HepG2 (cell line): ENCODE measurements around the gene PCBD2. TPM values are rescaled to one million over a fixed set of nuclear protein-coding genes. Genes with fewer than 3 reads are reported as not detected.

Source experiments
- AHR ChIP-seq: IDR thresholded peaks from 2 replicates; pipeline ENCODE4 v1.6.1; 2018; ENCODE audit warnings: missing genetic modification reagents, missing compliant biosample characterization
- CTCF ChIP-seq: sonication (generic); formaldehyde crosslinking; IDR thresholded peaks from 2 replicates; pipeline ENCODE4 v1.5.0; 2020; ENCODE audit warnings: mild to moderate bottlenecking, missing genetic modification reagents, moderate library complexity
- DNMT3B ChIP-seq: conservative IDR thresholded peaks from 2 replicates; pipeline ENCODE4 v1.6.1; 2016; ENCODE audit warnings: missing biosample characterization, control low read depth
- ELF3 ChIP-seq: IDR thresholded peaks from 2 replicates; pipeline ENCODE4 v1.6.1; 2016; ENCODE audit warnings: missing genetic modification reagents, missing compliant biosample characterization
- FOXK1 ChIP-seq: sonication (generic); formaldehyde crosslinking; IDR thresholded peaks from 2 replicates; pipeline ENCODE4 v1.4.0; 2020; ENCODE audit warnings: low read depth, missing genetic modification reagents, borderline replicate concordance
- HDAC1 ChIP-seq: sonication (generic); formaldehyde crosslinking; IDR thresholded peaks from 2 replicates; pipeline ENCODE4 v1.5.1; 2020; ENCODE audit warnings: mild to moderate bottlenecking, missing genetic modification reagents
- HMG20B ChIP-seq: conservative IDR thresholded peaks from 2 replicates; pipeline ENCODE4 v1.6.1; 2016; ENCODE audit warnings: missing genetic modification reagents, missing compliant biosample characterization
- HNF1A ChIP-seq, 2 experiments: sonication (generic) in 1 of 2; formaldehyde crosslinking in 1 of 2; IDR thresholded peaks; 2 replicates each; pipeline versions ENCODE4 v1.4.0 to v1.6.1; 2016 to 2020; ENCODE audit warnings: borderline replicate concordance in 1 of 2, low read depth in 1 of 2, mild to moderate bottlenecking in 1 of 2, missing genetic modification reagents in 1 of 2
- NCOA2 ChIP-seq: sonication (generic); formaldehyde crosslinking; IDR thresholded peaks from 2 replicates; pipeline ENCODE4 v1.8.0; 2022; ENCODE audit warnings: inconsistent platforms
- RFX3 ChIP-seq: IDR thresholded peaks from 2 replicates; pipeline ENCODE4 v1.6.1; 2016; ENCODE audit warnings: missing biosample characterization, missing genetic modification reagents
- SMC3 ChIP-seq: IDR thresholded peaks from 2 replicates; pipeline ENCODE4 v1.6.1; 2011; ENCODE audit warnings: low read length, improper control_type of control experiment
- TAF15 ChIP-seq: fragments of 200-400 bp; formaldehyde crosslinking; IDR thresholded peaks from one replicate; pipeline ENCODE4 v1.6.1; 2018; ENCODE audit warnings: mild to moderate bottlenecking, low read depth, low read length; ENCODE audit not compliant: poor library complexity, severe bottlenecking
- XRCC5 ChIP-seq: fragments of 200-400 bp; formaldehyde crosslinking; optimal IDR thresholded peaks from 2 replicates; pipeline ENCODE3; 2017; ENCODE audit warnings: mild to moderate bottlenecking, low read length
- ZBTB49 ChIP-seq: sonication (generic); formaldehyde crosslinking; IDR thresholded peaks from 2 replicates; pipeline ENCODE4 v1.4.0; 2020; ENCODE audit warnings: missing genetic modification reagents, borderline replicate concordance
- ZNF296 ChIP-seq: sonication (generic); formaldehyde crosslinking; conservative IDR thresholded peaks from 2 replicates; pipeline ENCODE4 v1.5.0; 2020; ENCODE audit warnings: mild to moderate bottlenecking, missing genetic modification reagents
- ZNF703 ChIP-seq: sonication (generic); formaldehyde crosslinking; IDR thresholded peaks from 2 replicates; pipeline ENCODE4 v1.5.1; 2020; ENCODE audit warnings: missing genetic modification reagents, mild to moderate bottlenecking, moderate library complexity, borderline replicate concordance
- ZSCAN22 ChIP-seq: sonication (generic); formaldehyde crosslinking; IDR thresholded peaks from 2 replicates; pipeline ENCODE4 v1.4.0; 2020; ENCODE audit warnings: mild to moderate bottlenecking, missing genetic modification reagents
- polyA plus RNA-seq, 8 experiments: library from polyadenylated mRNA; depleted of rRNA in 3 of 8; stranded (reverse) in 7 of 8; unstranded in 1 of 8; fragments of >200 nt; fragmentation: Illumina TruSeq in 4 of 8; extraction: Trizol in 4 of 8; gene quantifications; 2 replicates each; pipeline versions ENCODE4 v1.2.1 to v1.2.3, GENCODE V29; 2011 to 2016; ENCODE audit warnings: low read depth in 4 of 8, missing spikeins in 1 of 8, mixed read lengths in 1 of 8; ENCODE audit not compliant: insufficient read depth in 1 of 8
- total RNA-seq, 5 experiments: library from RNA; depleted of rRNA; stranded (reverse); fragments of >200 nt; fragmentation: Illumina TruSeq; extraction: Trizol; gene quantifications; 2 replicates each; pipeline ENCODE4 v1.2.3, GENCODE V29; 2016; ENCODE audit warnings: low read depth in 1 of 5

Gene PCBD2
- total and polyA plus RNA-seq, 2 of the 13 experiments (the other 11 are each of a cell fraction or from before 2014, with no cell fraction given): 5.5 to 12.0 TPM

- TF ChIP-seq AHR (CRISPR knock-in tag) (no peak), ZNF296 (CRISPR knock-in tag) (no peak), ZBTB49 (no peak), CTCF (CRISPR knock-in tag) (peak; percentile 59), RFX3 (CRISPR knock-in tag) (no peak), ZSCAN22 (CRISPR knock-in tag) (no peak), DNMT3B (CRISPR knock-in tag) (no peak), HNF1A (IDR thresholded peaks at IDR 0.05; ENCODE audit: low read depth) (no peak), HNF1A (CRISPR knock-in tag; IDR thresholded peaks at IDR 0.05; ENCODE audit: borderline replicate concordance) (no peak), TAF15 (no peak), NCOA2 (CRISPR knock-in tag) (no peak), HDAC1 (no peak), XRCC5 (peak; percentile 47), SMC3 (peak; percentile 24; the same call in 1 of the 2 replicates), HMG20B (CRISPR knock-in tag) (no peak), FOXK1 (no peak), ELF3 (CRISPR knock-in tag) (0 out of 2 replicates have a peak, but pooled peaks have one; percentile 31), ZNF703 (CRISPR knock-in tag) (no peak)
These were observed 53.8 kb downstream of the PCBD2 start (continued) for GRCh38 chr5:134958755-134959154.
